T-helper 22 cell (primary cell): ENCODE data around the gene CAMK4.

Experiments
- DNase-seq: peaks from one replicate; pipeline ENCODE4 v3.0.0-alpha.2; 2020; ENCODE audit warnings: low read depth

CAMK4 gene

DNA sequence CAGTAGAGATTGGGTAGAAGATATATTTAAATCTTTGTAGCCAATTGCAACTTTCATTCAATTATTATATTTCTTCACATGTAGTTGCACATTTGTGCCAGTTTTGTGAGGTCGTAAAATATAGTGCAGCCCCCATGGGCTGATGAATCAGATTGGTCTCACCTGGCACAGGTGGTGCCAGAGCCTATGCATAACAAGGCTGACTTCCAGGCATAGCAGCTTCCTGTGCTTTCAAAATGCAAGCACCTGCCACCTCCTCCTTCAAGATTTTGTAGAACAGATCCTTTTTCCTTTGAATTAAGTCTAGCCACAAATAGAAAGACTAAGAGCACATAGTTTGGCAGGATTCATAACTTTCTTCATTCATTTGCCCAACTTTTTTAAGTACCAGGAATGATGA lies 201.0 kb downstream of the CAMK4 start:
- no peak for DNase-seq

DNA sequence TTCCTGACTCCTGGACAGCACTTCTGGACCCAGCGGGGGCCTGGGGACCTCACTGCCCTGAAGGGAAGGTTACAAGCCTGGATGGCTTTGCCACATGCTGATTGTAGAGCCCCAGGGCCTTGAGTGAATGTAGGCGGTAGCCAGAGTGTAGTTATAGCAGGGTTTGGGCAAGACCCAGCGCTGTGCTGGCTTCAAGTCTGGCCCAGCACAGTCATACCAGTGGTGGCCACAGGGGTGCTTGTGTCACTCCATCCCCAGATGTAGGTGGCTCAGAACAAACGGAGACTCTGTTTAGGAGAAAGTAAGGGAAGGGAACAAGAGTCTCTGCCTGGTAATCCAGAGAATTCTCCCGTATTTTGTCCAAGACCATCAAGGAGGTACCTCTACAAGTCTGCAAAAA lies 203.6 kb downstream of the CAMK4 start:
- DNase-seq: no peak

DNA sequence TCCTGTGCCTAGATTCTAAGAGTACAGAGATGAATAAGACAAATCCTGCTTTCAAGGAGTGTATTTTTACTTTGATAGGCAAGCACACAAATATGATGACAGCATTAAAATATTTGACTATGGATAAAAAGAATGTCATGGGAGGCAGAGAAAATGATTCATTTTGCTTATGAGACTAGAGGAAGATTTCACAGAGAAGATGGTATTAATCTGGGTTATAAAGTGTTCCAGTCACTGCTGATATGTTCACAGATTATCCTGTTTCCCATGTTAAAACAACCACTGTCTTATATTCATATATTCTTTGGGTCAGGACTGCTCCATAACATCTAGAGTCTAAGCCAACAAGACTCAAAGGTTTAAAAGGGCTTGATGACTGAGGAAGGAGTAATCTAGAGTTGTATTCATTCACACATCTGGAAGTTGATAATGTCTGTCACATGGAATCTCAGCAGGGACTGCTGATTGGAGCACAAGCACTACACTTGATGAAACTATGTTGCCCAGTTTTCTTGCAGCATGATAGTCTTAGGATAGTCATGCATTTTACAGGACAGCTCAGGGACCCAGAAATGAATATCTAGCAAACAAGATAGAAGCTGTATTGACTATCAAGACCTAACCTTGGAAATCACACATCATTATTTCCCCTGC lies 208.8 kb downstream of the CAMK4 start:
- no peak for DNase-seq

DNA sequence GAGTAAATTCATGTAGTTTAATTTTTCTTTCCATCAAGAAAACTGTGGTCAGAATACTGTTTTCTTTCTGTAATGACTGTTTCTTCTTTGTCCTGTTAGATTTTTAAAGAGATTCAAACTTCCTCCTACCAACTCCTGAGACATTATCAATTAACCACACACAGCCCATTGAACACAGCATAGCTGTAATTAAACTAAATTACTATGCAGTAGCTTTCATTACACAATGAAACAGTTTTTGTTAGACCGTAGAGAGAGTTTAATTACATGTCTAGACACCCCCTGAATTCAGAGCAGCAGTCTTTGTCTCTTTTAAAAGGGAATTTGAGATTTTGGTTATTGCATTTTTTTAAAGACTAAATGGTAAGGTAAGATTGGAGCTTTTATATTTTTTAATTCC lies 210.6 kb downstream of the CAMK4 start:
- DNase-seq: no peak

DNA sequence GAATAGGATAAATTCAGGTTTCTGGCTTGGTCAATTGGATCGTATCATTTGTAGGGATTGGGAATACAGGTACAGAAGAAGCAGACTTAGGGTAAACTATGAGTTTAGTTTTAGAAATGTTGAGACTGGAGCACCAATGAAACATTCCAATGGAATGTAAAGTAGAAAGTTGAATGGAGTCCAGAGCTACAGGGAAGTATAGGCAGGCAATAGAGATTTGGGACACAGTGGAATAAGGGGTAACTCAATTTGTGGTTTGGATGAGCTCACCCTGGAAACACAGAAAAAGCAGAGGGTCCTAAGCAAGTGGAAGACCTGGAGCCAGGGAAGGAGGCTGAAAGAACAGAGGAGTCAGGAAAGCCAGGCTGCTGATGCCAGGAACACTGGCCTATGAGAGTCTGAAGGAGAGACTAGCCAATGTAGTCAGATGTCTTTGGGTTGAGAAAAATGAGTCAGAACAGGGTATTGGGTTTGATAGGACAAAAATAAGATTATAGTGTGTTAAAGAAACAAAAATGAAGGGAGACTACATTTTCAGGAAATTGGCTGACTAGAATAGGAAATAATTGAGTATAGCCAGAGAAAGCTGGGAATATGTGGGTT lies 215.4 kb downstream of the CAMK4 start:
- no peak for DNase-seq

DNA sequence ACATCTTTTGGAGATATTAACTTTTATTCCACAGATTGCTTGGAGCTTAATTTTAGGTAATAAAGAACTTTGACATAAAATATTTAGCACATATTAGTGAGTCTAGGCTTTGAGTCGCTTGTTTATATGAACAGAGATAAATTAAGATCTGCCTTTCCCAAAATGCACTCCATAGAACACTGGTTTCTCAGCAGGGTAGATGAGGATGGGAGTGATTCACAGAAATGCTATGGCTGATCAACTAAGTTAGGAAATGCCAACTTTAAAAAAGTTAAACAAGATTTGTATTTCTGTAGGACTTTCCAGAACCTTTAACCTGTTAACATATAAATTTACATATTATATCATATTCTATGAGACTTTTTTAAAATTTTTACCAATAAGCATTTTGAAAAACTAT lies 222.9 kb downstream of the CAMK4 start:
- DNase-seq: no peak

DNA sequence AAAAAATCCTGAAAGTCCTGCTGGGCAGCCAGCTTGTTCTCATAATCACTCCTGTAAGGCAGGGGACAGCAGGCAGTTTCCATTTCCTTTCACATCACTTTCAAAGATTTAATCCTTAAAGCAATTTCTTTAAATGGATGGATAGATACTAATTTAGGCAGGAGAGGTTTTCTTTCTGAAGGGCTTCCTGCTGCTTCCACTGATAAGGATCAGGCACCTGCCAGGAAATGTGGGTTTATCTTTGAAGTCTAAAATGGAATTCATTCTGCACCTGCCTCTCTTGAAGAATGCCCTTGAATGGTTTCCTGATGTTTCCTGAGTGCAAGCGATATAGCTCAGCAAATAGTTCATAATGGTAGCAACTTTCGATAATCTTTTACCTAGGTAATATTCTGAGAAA lies 223.6 kb downstream of the CAMK4 start:
- DNase-seq: no peak

DNA sequence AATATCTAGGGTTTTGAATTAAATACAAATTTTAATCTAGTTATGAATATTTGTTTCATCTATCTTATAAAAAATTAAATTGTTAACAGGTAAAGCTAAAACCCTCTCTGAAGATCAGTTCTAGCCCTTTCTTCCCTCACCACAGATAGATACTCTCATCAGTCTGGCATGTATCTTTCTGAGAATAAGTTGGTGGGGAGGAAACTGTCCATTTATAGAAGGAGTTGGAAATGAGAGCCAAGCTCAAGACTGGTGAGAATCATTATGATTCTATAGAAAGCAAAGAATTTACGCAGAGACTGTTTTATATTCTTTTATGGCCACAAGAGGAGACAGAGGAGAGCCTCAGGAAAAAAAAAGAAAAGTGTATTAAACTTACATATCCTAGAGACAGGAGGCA lies 229.1 kb downstream of the CAMK4 start:
- no peak for DNase-seq

DNA sequence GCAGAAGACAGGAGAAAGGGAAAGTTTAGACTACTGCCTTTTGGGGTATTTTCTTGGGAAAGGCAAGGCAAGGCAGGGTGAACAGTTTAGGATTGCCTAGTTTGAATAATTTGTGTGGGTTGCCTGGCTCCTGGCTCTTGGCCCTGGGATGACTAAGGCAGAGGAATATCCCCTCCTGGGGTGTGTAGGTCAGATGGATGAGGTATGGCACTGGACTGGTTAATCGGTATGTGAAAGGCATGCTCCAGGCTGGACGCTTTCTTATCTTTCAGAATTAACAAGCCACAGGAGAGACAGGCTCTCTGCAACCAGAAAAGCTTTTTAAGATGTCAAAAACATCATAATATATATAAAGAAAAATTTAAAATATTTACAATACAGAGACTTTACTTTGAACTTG lies 229.6 kb downstream of the CAMK4 start:
- DNase-seq: no peak

DNA sequence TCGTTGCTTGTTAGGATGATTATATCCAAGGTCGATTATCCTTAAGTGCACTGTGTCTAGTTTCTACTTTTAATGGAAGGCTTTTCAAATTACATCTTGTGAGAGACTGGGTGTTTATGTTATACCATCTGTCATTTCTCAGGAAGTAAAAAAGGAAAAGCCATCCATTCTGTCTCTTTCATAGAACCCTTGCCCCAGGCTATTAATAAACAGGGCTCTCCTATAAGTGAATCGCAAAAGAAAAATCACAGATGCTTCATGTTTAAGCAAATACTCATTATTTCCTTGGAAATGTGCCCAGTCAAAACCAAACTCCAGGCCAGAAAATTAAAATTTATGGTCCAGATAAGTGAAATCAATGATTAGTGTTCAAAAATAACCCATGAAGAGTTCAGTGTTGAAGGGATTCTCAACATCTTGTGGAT lies 230.0 kb downstream of the CAMK4 start:
- DNase-seq: no peak

DNA sequence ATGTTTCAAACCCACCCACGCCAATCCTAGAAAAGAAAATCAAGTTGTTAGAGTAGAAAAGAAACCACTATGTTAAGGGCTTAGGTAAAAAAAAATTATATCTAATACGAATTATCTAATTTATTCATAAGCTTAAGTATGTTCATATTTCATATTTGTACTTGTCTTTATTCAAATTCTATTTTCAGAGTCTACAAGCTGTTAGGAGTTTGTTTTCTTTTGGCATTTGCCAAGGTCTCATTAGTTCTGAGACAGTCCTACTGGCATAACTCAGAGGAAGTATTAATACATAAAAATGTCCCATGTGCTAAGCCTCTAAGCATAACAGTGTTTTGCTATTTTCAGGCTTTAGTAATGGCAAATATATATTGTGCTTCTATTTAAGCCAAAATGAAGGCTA lies 230.6 kb downstream of the CAMK4 start:
- DNase-seq: no peak

DNA sequence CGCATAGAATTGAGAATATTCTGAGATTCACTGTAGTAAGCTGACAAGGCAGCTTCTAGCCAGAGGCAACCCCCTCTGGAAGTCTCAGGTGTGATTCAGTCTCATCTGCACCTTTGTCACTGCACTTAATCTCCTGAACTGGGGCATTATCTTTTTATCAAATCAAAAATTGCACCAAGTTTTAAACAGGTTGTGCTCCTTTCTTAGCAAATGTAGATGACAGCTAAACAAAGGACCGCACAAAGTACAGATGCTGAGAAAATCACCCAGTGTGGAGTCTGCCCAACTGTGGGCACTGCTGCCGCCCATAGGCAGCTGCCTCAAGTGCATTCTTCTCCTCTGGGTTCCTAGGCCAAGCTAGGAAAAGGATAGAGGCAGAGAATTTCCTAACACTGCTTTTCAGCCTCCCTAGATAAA lies 237.1 kb downstream of the CAMK4 start:
- no peak for DNase-seq

DNA sequence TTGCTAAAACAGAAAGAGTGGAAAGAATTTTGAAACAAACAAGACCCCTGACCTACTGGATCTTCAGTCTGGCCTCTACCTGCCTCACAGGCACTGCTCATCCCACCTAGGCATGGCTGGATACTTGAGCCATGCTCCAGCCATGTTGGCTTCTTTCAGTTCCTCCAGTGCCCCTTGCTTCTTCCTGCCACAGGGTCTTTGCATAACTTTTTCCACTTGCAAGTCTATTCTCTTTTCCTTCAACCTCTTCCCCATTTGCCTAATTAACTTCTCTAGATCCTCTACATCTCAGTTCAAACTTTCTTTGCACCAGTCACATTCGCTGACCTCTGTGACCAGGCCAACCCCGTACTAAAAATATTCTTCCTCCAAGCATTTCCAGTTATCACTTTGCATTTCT lies 237.8 kb downstream of the CAMK4 start:
- DNase-seq: no peak

DNA sequence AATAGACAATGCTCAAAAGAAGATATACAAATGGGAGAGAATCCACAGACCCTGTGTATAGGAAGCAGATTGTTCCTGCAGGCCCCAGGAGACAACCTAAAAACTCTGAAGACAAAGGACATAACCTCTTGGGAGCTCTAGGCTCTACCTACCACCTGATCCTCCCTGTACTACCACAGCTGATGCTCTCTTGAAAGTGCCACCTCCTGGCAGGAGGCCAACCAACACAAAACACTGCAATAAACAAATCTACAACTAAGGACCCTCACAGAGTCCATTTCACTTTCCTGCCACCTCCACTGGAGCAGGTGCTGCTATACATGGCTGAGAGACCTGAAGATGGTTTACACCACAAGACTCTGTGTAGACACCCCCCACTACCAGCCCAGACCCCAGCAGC lies 239.1 kb downstream of the CAMK4 start:
- no peak for DNase-seq

DNA sequence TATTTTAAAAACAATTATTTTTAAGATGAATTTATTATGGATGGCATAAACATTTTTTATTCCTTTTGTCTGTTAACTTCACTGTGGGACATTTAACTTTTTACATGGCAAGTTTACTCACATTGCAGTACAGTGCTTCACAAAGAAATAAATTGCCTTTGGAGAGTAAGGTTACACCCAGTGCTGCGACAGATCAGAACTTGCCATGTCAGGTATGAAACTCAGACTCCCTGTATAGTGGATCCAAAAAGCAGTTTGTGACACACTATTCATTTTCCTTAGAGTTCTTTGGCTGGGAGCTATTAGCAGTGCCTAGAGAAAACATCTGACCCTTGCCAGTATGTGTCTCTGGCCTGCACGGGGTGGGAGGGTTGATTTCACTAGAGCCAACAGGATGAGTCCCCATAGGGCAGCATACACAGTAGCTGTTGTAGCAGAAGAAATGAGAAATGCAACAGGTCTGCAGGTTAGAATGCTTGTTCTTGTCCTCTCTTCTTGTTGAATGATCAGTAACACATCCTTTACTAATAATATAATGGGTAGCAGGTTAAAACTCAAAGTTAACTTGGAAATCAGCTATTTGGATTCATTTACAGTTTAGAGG lies 245.2 kb downstream of the CAMK4 start:
- DNase-seq: no peak

DNA sequence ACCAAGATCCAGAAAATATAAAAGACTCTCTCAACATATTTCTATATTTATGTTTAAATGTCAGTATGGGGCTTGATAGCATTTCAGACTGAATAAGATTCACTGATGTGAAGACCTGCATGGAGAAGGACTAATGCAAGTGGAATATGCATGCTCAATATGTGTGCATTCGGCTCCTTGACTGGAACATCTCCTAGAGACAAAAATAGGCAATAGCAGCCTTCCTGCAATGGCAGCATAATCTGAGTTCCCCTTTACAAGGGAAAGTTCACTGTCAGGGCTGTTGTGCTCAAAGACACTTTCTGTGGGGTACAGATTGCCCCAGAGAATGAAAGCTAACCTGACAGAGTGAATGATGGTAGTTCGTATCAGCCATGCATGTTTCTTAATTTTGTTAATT lies 245.7 kb downstream of the CAMK4 start:
- no peak for DNase-seq

DNA sequence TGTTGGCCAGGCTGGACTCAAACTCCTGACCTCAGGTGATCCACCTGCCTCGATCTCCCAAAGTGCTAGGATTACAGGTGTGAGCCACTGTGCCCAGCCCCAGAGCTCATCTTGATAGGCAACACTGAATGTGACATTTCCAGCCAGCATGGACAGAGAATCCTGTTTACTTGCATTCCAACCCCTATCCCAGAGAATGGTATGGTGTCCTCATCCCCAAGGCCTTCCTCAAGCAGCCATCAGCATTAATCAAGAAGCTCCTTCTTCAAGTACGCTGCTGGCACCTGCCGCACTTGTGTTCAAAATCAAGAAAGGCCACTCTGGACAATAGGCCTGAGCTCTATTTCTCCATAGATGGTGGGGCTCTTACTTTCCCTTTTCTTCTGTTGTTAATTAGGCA lies 247.9 kb downstream of the CAMK4 start:
- DNase-seq: no peak

DNA sequence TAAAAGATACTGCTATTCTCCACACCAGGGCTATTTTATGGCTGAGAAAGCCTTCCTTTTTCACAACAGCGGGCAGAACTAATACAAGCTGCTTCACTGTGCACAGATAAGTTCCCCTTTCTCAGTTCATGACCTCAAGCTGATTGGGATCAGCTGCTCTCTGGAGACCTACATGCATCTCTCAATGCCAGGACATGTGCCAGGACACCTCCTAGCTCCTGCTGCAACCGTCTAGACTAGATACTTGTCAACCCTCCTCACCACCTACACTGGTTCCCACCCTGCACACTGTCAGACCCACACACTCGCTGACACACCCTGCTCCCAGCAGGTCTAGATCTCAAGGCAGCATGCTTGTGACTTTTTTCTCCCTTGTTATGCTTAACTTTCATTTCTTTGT lies 248.4 kb downstream of the CAMK4 start:
- no peak for DNase-seq

DNA sequence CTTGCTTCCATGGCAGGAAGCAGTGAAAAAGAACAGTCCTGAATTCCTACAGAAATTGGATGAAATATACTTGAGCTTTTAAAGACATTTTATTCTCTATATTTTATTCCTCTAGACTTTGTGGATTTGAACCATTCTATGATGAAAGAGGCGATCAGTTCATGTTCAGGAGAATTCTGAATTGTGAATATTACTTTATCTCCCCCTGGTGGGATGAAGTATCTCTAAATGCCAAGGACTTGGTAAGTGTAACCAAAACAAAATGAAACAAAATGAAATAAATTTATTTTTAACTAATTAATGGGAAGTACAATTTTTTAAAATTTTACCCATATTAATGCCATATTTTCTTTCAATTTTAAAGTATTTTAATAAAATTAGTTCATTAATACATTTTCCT lies 254.1 kb downstream of the CAMK4 start:
- no peak for DNase-seq

DNA sequence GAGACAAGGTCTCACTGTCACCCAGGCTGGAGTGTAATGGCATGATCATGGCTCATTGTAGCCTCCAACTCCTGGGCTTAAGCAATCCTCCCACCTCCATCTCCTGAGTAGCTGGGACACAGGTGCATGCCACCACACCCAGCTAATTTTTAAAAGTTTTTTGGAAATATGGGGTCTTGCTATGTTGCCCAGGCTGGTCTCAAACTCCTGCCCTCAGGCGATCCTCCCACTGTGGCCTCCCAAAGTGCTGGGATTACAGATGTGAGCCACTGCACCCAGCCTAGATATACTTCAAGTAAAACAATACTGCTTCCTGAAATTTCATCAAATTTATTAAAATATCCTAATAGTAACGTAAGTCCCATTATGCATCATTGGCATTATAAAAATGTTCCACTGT lies 254.7 kb downstream of the CAMK4 start:
- no peak for DNase-seq

DNA sequence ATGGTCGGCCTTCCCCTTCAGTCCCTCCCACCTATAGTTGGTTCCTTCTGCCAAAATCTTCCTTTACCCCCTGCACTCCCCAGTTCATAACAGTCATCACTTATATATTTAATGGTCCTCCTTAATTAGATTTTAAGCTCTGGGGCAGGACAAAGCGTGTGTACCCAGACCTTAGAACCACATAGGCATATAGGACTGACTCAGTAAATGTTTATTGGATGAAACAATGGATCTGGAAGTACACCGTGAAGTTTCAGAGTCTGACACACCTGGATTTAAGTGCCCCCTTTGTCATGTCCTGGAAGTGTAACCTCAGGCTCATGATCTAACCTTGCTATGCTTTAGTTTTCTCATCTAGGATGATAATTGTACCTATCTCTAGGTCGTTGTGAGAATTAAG lies 256.2 kb downstream of the CAMK4 start:
- DNase-seq: no peak

DNA sequence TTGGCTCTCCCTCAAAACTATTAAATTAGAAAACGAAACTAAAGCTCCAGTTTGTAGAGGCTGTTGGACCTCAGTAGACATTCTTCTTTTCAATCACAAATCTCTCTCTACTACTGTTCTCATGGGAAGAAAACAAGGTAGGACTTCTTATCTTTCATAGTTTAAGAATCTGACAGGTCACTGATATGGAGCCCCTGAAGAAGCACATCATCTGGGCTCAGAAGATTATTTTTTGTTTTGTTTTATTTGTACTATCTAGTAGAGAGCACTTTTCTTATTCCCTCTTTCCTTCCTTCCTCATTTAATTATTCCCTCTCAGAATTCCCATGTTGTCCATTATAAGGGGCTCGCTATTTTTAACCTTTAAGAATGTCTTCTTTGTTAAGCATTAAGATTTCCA lies 261.9 kb downstream of the CAMK4 start:
- DNase-seq: no peak

DNA sequence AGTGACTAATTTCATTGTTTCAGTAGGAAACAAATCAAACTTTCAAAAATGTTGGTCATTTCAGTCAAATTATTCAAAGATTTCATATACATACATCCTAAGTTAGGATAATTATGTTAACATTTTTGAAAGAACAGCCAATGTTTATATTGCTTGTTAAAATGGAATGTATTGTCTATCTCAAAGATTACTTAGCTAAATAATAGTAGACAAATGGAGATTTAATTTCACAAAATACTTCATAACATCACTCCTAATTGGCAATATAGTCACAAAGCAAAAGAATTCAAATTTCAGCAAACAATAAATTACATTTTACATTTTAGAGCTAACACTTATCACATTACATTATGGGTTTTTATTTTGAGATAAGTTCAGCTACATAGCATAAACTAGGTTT lies 262.7 kb downstream of the CAMK4 start:
- DNase-seq: no peak

DNA sequence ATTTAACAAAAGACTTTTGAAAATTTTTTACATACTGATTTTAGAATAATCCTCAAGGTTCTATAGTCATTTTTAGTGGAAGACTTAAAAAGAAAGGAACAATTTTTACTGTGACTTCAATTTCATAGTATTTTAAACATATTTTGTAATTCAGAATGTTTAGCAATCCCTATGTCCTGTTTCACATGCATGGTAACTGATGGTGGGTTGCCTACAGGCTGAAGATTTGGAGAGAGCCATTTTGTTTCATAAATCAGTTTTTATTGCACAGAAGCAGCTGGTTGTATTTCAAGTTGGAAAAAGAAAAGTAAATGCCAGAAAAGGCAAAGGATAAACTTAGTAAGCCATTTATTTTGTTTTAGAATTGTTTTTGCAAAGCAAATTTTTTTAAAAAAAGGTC lies 264.2 kb downstream of the CAMK4 start:
- DNase-seq: no peak
